WTC11 (cell line): Measurements from ENCODE around the gene FAT2. TPM values are rescaled to one million over a fixed set of nuclear protein-coding genes. Genes with fewer than 3 reads are reported as not detected.

Experiments
- total RNA-seq: library from RNA; stranded (reverse); gene quantifications from 3 replicates; pipeline ENCODE4 v1.2.3, GENCODE V29; 2021

Gene FAT2
- total RNA-seq, 1 experiment from 2014 or later = 0.26 TPM

Other genes starting within 250 kb of the FAT2 start
- not detected in 3 replicates for gene SLC36A2, start 243.8 kb downstream of the FAT2 start, total RNA-seq
- gene SLC36A1, start 143.7 kb downstream of the FAT2 start, total RNA-seq = 12.2 to 16.0 TPM (median 13.7 TPM) in 3 replicates
- 357 to 418 TPM (median 358 TPM) in 3 replicates for gene SPARC, start 95.6 kb upstream of the FAT2 start, total RNA-seq
- gene ATOX1, start 167.3 kb upstream of the FAT2 start, total RNA-seq = 76.4 to 79.3 TPM (median 77.4 TPM) in 3 replicates
- 396 to 413 TPM (median 400 TPM) in 3 replicates for gene G3BP1, start 180.6 kb upstream of the FAT2 start, total RNA-seq